Skin epidermis (tissue), 12 donors: ENCODE measurements around the gene SLC25A48.
"Not testable (repeated sequence)": the region's sequence is repeated elsewhere in the genome, so short reads cannot be mapped to it uniquely, and the experiment has no call there.

Experiments used
- H3K27ac ChIP-seq, 21 experiments: fragments of 200-600 bp; sonication (generic) in 11 of 21; one replicate each; pipeline ENCODE4 v1.5.0; 2020; ENCODE audit warnings: mild to moderate bottlenecking in 3 of 21, inconsistent platforms in 2 of 21, moderate library complexity in 2 of 21
- H3K4me3 ChIP-seq, 7 experiments: fragments of 200-600 bp; sonication (generic) in 2 of 7; one replicate each; pipeline ENCODE4 v1.5.0; 2020; ENCODE audit warnings: inconsistent platforms in 2 of 7, mild to moderate bottlenecking in 2 of 7, moderate library complexity in 1 of 7

SLC25A48 gene

DNA sequence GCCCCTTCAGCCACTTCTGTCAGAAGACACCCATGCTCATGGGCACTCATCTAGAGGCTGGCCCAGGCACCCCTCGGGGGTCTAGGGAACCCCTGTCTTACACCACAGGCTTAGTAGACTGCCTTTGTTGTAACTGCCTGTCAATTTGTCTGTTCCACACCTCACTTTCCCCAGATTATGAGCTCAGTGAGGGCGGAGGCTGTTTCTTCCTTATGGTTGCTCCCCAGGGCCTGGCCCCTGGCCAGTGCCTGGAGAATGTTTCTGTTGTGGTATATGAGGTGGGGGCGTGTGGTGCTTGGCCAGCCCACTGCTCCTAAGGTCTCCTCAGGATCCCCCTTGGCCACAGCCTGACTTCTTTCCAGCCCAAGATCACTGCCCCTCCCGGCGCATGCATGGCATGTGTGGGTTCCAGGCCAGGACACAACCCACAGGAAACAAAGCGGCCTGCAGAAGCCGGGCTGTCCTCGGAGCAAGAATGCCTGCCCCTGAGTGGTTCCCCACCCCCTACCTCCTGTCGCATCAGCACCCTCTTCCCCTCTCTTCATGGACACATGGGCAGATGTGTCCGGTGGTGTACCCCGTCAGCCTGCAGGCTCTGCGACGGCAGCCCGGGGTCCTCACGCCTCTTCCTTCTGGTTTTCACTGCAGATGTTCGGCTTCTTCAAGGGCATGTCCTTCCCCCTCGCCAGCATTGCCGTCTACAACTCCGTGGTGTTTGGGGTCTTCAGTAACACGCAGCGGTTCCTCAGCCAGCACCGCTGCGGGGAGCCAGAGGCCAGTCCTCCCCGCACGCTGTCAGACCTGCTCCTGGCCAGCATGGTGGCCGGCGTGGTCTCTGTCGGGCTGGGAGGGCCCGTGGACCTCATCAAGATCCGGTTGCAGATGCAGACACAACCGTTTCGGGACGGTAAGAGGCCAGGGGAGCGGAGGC lies 17.7 kb downstream of the SLC25A48 start:
- H3K27ac ChIP-seq: no peak overlapping the region
- no peak overlapping the region for H3K4me3 ChIP-seq

DNA sequence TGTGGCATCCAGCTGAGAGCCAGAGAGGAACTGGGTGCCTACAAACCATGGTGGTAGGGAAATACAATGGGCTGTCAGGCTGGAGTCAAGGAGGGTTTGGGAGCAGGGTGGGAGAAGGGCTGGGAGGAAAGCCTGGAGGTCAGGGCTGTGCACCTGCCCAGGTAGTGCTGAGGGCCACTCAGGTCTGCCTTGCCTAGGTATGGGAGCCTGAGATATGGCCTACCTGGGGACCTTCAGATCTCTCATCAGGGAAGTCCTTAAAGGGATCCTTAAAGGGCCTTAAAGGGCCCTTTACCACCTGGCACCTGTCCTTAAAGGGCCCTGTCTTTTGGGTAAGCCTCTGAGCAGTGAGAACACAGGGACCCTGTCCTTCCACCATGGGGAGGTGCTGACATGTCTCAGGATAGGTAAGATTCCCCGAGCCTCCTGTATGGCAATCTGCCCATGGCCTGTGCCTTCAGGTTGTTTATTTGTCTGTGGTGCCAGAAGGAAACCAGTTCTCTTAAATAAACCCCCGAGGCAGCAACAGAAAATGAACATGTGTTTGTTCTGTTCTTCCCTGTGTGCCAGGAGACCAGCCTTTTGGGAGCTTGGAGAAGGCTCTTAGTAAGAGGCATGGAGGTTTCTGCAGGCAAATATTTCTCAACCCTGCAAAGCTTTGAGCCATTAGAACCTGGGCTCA lies 23.3 kb downstream of the SLC25A48 start:
- no peak overlapping the region for H3K4me3 ChIP-seq
- H3K27ac ChIP-seq: no peak overlapping the region

DNA sequence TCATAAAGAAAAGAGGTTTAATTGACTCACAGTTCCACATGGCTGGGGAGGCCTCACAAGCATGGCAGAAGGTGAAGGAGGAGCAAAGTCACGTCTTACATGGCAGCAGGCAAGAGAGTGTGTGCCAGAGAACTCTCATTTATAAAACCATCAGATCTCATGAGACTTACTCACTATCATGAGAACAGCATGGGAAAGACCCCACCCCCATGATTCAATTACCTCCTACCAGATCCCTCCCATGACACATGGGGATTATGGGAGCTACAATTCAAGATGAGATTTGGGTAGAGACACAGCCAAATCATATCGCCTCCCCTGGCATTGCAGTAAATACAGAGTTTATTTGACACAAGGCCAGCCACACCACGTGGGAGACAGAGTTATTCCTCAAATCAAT lies 24.7 kb downstream of the SLC25A48 start:
- not testable (repeated sequence) for H3K4me3 ChIP-seq, H3K27ac ChIP-seq

DNA sequence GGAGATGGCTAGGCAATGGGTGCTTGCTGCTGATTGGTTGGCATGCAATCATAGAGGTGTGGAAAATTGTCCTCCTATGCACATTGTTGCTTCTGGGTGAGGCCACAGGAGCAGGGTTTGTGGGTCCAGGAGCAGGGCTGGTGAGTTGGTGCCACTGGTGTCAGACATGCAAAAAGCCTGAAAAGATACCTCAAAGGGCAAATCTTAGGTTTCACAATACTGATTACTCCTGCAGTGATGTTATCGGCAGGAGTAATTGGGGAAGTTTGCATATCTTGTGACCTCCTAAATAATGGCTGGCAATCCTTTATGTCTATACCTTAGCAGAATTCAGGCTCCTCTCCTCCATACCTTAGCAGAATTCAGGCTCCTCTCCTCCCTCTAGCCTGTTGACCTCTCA lies 25.2 kb downstream of the SLC25A48 start:
- no peak overlapping the region for H3K27ac ChIP-seq
- no peak overlapping the region for H3K4me3 ChIP-seq

DNA sequence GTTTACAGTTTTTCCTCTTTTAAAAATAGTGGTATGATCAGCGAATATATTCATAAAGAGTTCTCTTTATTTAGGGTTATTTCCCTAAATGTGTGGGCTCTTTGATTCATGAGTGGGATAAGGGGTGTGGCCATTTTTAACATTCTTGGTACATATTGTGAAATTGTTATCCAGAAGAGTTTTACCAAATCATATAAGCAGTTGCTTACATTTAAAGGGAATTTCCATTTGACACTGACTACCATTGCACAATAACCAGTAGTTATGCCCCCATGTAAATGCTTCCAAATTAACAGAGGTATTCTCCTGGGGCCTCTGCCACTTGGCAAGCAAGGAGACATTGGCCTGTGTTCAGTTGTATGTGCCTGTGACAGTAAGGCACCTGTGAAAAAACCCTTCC lies 27.2 kb downstream of the SLC25A48 start:
- no peak overlapping the region for H3K4me3 ChIP-seq
- no peak overlapping the region for H3K27ac ChIP-seq

DNA sequence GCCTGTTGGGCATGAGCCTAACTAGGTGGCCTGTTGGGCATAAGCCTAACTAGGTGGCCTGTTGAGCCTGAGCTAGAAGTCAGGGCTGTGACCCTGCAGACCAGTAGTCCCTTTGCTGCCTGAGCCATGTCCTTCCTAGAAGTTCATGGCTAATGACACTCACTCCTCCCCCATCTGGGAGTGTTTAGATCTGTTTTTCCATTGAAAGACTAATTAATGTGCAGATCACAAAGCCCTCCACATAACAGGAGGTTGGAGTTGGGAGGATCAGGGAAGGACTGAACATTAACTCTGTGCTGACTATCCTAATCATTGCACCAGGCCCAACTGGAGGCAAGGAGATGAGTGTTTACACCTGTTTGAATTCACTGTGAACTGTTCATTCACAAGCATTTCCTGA lies 27.6 kb downstream of the SLC25A48 start:
- Histone ChIP-seq H3K27ac (no peak overlapping the region), H3K4me3 (no peak overlapping the region)

DNA sequence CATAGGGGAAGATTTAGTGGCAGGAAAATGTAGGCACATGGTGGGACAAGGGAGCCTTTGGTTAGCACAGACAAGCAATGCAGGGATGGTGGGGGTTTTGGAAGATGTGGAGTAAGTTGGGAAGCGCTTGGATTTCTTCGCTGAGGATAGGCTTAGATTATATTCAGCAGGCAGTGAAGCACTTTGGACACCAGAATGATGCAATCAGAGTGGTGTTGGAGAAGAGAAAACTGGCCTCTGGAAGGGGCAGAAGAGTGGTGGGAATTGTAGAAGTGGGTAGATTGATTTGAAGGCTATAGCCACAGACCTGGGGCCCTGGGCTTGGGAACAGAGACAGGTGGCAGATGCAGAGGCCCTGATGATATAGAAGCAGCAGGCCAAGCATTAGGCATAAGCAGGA lies 28.3 kb downstream of the SLC25A48 start:
- H3K27ac ChIP-seq: no peak overlapping the region
- H3K4me3 ChIP-seq: no peak overlapping the region

DNA sequence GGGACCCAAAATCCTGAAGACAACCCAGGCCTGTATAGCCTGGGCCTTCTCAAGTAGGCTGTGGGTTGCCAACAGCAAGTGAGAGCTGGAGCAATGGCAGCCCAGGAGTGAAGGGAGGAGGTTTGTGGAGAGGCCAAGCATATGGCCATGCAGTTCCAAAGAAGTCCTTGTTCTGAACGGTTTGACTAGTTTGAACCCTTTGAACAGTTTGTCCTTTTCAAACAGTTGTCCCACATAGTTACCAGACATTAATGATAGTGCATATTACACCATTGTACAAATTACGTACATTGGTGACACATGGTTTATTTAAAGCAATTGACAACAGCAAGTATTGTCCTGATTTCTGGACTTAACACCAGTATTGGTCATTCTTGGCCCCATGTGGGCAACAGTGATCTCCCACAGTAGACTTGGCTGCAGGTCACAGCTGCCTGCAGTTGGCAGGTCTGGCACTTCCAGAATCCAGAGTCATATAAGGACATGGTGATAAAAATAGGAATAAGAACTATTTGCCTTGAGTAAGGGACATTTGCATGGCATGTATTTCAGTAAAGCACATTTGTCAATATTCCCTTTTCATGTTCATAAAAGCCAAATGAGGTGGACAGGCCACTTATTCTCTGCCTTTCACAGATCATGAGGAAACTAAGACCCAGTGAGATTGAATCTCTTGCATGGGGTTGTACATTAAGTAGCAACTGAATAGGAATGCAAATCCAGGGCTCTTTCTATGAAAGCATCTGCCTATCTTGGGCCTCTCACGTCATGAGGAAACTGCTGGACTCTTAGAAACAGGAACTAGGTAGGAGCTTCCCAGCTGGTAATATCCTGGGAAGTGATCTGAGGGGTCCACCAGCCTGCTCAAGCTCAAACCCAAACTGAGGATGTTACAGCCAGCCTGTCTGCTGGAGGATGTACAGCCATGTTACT lies 30.3 kb downstream of the SLC25A48 start:
- no peak overlapping the region for H3K27ac ChIP-seq

DNA sequence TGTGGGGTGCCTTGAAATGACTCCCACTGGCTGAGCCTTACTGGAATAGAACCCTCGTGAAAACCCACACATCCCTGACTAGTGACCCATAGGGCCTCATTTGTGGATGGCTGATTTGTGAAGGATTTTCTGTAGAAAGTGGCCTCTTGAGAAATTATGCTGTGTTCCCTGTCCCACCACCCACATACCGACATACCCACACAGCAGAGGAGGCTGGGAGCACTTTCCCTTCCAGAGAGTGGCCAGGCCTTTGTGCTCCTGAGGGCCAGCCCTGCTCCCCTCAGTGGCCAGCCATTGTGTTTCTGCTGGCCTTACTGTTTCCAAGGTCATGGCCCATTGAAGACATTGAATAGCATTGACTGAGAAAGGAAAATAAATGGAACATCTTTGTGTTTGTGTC lies 31.6 kb downstream of the SLC25A48 start:
- no peak overlapping the region for H3K27ac ChIP-seq
- no peak overlapping the region for H3K4me3 ChIP-seq

More for the DNA sequence above, 30.3 kb downstream of the SLC25A48 start:
- H3K4me3 ChIP-seq: no peak overlapping the region

DNA sequence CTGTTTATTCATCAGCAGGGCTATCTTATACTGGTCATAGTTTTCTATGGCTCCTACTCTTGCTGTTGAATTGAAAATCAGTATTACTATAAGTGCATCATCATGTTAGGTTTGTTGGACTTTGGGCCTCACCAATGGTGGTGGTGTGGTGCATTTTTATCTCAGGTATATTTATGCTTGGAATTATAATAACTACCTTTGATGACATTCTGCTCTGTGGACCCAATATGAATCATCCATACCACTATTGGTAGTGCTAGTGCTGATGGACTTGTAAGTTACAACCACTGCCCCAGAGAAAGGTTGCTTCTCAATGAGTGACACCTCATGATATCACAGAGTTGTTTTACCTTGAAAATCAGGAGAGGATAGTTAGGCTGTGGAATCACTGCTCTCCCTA lies 33.1 kb downstream of the SLC25A48 start:
- Histone ChIP-seq H3K4me3 (no peak overlapping the region), H3K27ac (no peak overlapping the region)

DNA sequence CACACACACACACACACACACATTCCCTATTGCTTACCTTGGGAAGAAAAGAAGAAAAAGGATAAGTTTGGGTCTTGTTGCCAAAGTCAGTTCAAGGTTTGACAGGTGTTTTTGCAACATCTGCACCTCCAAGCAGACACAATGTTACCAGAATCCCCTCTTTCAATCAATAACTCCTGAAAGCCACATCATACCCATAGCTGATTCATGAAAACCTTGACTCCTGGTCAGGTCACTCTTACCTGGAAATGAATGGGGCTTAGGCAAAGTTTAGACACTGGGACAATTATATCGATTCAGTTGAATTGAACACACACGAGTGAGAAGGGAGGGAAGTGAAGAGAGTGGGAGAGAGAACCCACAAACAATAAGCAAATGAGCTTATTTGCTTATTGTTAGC lies 34.2 kb downstream of the SLC25A48 start:
- Histone ChIP-seq H3K27ac (no peak overlapping the region), H3K4me3 (no peak overlapping the region)

DNA sequence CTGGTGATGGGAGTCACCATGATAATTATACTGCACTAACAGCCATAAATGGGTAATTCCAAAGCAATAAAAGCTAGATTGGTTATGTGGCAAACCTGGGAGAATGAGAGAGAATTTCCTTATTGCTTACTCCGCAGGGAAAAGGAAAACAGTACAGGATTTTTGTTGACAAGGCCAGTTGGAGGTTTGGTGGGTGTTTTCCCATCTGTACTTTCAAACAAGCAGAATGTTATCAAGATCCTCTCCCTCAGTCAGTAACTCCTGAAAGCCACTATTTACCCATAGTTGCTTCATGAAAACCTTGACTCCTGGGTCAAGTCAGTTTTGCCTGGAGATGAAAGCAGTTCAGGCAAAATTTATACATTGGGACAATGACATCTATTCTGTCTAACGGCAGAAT lies 34.8 kb downstream of the SLC25A48 start:
- H3K4me3 ChIP-seq: no peak overlapping the region
- H3K27ac ChIP-seq: no peak overlapping the region

DNA sequence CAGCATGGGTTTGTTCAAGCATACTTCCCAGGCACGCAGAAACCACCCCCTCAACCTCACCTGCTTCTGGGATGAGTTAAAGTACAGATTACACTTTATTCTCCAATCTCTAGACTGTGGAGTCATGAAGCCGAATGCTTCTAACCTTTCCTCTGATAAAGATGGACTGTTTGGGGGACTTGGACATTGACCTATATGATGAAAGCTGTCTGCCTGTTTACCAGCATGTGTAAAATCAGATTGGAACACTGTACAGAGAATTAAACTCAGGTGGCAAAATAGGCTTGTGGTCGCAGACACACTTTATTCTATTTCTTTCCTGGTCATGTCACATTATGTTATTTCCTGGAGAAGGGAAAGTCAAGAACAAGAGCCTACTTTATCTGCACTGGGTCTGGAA lies 35.5 kb downstream of the SLC25A48 start:
- no peak overlapping the region for H3K4me3 ChIP-seq
- no peak overlapping the region for H3K27ac ChIP-seq

DNA sequence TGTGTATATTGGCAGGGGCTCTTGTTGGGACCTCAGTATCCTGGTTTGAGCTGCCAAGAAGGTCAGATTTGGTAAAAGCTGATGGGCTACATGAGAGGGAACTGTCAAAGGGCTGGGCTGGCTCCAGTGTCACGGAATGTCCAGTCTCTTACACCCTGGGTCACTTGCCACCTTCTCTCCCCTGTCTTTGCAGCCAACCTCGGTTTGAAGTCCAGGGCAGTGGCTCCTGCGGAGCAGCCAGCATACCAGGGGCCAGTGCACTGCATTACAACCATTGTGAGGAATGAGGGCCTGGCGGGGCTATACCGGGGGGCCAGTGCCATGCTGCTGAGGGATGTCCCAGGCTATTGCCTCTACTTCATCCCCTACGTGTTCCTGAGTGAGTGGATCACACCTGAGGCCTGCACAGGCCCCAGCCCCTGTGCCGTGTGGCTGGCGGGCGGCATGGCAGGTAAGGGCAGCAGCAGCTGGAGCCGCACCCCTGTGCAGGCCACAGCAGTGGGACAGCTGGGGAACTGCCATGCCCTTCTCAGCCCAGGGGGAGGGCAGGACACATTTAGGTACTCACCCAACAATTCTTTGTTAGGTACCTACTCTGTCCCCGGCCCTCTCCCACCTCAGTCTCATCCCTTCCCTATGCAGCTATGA lies 36.9 kb downstream of the SLC25A48 start:
- H3K27ac ChIP-seq: no peak overlapping the region
- H3K4me3 ChIP-seq: no peak overlapping the region

DNA sequence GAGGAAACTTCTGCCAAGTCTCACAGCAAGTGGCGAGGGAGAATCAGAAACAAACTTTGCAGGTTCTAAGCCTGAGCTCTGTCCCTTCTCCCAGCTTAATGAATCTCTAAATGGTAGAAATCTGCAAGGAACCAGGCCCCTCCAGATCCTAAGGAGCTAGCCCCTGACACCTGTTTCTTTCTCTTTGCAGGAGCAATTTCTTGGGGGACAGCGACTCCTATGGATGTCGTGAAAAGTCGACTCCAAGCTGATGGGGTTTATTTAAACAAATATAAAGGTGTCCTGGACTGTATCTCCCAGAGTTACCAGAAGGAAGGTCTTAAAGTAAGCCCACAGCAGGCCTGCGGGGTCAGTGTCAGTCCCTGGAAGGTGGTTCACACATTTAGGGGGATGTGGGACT lies 39.4 kb downstream of the SLC25A48 start:
- H3K4me3 ChIP-seq: no peak overlapping the region
- H3K27ac ChIP-seq: no peak overlapping the region

DNA sequence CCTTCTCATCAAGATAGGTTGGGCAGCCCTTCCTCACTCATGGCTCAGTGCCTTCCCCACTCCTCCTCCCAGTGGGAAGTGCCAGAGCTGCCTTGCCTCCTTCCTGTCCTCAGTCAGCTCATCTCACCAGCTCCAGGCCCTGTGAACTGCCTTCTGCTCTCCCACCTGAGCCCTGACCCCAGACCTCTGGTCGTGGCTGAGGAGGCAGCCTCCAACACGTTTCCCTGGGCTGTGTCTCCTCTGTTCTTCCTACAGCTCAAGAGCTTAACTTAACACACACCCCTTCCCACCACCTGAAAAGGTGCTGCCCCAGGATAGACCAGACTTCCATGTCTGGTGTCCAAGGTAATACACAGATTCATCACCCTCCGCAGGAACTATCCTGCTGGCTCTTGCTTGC lies 40.0 kb downstream of the SLC25A48 start:
- Histone ChIP-seq H3K27ac (no peak overlapping the region), H3K4me3 (no peak overlapping the region)

DNA sequence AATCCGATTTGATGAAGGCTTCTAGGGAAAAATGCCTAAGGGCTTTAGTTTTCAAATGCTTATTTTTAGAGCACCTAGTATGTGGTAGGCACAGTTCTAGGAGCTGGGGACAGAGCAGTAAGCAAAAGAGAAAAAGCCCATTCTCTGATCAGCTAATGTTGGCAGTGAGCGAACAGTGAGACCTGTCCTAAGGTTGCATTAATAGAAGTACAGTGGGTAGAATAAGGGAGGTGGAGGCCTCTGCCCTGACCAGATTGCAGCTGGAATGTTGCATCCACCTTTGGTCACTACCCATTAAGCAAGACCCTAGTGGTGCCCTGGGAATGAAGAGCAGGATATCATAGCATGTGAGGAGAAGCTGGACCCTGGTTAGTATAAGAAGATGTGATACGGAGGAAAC lies 41.1 kb downstream of the SLC25A48 start:
- Histone ChIP-seq H3K4me3 (no peak overlapping the region), H3K27ac (no peak overlapping the region)

DNA sequence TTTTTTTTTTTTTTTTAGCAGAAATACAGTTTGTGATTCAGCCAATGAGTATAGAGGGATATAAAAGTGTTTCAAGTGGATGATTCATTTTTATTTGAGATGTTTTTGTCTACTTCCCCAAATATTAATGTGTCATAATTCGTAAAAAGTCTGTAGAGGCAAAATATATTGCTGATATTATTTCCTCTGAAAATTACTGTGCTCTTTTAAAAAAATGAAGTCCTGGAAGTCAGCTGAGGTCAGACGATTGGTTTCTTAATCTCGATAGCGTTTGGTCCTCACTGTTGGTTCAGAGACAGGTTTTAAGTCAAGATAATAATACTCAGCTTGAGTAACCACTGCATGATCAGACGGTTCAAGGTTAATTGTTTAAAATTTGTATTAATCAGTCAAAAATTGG lies 41.7 kb downstream of the SLC25A48 start:
- H3K4me3 ChIP-seq: no peak overlapping the region
- no peak overlapping the region for H3K27ac ChIP-seq

DNA sequence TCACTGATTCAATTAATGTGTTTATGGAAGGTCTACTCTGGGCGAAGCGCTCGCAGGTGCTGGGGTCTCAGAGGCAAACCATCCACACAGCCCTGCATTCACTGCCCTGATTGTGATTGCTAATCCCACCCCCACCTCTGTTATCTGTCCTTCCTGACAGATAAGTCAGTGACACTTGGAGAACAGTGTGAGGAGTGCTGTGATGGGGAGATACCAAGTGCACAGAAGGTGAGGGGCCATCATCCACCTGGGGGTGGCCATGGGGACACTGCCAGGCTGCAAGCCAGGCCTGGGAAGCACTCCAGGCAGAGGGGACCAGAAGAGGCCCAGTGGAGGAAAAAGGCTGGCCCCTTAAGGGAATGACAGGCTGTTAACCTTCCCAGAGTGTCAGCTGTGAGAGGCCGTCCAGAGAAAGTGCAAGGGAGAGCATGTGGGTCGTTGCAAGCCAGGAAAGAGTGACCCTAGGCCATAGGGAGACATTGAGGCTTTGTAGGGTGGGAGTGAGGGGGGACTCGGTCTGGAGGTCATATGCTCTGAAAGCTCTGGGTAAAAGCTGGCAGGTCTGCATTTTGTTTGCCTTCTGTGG lies 43.2 kb downstream of the SLC25A48 start:
- Histone ChIP-seq H3K27ac (no peak overlapping the region), H3K4me3 (no peak overlapping the region)
